GM10248 (cell line): Measurements from ENCODE around the gene CNTNAP2.

Source experiments
- CTCF ChIA-PET: fragments of 300-600 bp; sonication (Branson Sonifier 250); formaldehyde crosslinking; extraction: SDS; loops from one replicate; lab custom pipeline; 2021; ENCODE audit warnings: antibody characterized with exemption; lab: Yijun Ruan, JAX
- POLR2A ChIA-PET: fragments of 350-650 bp; sonication (Branson Sonifier 250); formaldehyde crosslinking; extraction: SDS; loops from one replicate; lab custom pipeline; 2020; ENCODE audit warnings: antibody characterized with exemption; lab: Yijun Ruan, JAX
- DNase-seq: peaks from one replicate; pipeline ENCODE4 v3.0.0; 2012; ENCODE audit errors: extremely low spot score
- TF ChIP-seq, protein P1 (sequence below): IDR thresholded peaks from 2 replicates; pipeline ENCODE4 v1.5.1; 2012; ENCODE audit warnings: mild to moderate bottlenecking, low read depth; ENCODE audit errors: extremely low read depth, missing control alignments, control extremely low read depth

CNTNAP2 gene

DNA sequence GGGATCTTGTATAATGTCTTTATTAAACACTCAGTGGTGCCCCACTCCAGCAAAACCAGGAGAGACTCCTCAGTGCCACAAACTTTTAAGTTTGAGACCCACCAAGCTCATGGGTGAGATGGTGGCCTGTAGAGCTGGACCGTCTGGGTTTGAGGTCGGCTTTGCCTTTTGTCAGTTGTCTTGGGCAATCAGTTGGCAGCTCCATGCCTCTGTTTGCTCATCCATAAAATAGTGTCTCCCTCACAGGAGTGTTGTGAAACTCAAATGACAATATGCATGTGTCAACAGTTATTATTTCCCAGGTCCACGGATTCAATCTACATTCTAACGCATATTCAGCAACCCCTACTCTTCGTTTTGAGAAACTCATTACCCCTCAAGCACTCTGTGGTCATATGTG lies 2106.1 kb downstream of the CNTNAP2 start:
- TF ChIP-seq, protein P1, sequence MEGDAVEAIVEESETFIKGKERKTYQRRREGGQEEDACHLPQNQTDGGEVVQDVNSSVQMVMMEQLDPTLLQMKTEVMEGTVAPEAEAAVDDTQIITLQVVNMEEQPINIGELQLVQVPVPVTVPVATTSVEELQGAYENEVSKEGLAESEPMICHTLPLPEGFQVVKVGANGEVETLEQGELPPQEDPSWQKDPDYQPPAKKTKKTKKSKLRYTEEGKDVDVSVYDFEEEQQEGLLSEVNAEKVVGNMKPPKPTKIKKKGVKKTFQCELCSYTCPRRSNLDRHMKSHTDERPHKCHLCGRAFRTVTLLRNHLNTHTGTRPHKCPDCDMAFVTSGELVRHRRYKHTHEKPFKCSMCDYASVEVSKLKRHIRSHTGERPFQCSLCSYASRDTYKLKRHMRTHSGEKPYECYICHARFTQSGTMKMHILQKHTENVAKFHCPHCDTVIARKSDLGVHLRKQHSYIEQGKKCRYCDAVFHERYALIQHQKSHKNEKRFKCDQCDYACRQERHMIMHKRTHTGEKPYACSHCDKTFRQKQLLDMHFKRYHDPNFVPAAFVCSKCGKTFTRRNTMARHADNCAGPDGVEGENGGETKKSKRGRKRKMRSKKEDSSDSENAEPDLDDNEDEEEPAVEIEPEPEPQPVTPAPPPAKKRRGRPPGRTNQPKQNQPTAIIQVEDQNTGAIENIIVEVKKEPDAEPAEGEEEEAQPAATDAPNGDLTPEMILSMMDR, result no peak
- CTCF ChIA-PET, result no interaction called here
- POLR2A ChIA-PET, result no interaction called here
- DNase-seq, result no peak

DNA sequence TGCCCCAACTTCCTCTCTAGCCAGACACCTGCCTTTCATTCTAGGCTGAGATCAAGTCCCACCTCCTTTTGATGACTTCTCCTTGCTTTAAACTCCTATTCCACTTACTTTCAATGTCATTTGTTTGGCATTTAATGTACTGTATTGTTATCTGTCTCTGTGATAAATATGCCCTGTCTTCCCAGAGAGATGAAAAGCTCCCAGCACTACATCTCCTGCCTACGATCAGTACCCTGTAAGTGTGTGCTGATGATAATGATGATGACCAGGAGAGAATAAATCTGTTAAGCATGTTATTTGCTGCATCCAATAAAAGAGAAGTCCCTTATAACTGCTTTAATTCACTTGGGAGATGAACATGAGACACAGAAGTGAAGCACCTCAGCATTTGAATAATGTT lies 2106.6 kb downstream of the CNTNAP2 start:
- ChIA-PET CTCF (no interaction called here), POLR2A (no interaction called here)
- DNase-seq, result no peak
- TF ChIP-seq, protein P1, result no peak

DNA sequence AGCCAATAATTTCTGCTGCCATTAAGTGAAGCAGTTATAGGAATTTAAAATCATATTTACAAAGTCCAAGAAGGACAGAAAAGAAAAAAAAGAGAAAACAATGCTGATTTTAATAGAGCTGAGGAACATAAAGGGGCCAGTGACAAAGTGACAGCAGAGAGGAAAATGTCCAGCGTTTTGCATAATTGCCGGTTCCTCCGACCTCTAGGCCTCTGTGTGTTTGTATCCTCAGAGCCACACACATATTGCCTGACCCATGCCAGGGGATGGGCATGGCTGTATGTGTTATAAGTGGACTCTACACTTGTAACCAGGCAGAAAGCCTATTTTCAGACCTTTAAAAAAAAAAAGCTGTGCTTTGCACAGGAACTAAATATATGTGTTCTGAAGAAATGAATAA lies 2107.1 kb downstream of the CNTNAP2 start:
- no peak for DNase-seq
- ChIA-PET CTCF (interaction anchor here (1.2 kb wide), 1 partner anchor 19 kb away, joined by 3 read pairs; no protein-coding TSS in a partner anchor), POLR2A (no interaction called here)
- TF ChIP-seq, protein P1, result no peak

DNA sequence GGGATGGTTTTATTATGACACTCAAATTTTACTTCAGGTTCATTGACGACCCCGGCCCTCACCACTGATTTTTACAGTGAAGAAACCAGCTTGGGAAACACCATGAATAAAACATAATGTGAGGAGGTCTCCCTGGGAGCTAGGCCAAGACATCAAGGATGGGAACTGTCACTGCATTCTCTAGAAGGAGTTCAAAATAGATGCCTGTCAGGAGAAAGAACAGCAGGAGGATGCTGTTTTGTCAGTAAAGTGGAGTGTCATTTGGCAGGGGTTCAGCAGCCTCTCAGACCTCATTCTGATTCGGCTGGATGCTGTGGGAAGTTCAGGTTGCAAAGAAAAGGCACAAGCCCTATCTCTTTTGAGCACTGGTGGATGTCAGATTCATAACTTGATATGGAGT lies 2113.7 kb downstream of the CNTNAP2 start:
- DNase-seq, result no peak
- TF ChIP-seq, protein P1, result no peak
- CTCF ChIA-PET, result interaction anchor here (1.2 to 1.8 kb wide), 2 partner anchors 12 to 33 kb away, joined by 3 to 11 read pairs; no protein-coding TSS in a partner anchor
- POLR2A ChIA-PET, result no interaction called here

DNA sequence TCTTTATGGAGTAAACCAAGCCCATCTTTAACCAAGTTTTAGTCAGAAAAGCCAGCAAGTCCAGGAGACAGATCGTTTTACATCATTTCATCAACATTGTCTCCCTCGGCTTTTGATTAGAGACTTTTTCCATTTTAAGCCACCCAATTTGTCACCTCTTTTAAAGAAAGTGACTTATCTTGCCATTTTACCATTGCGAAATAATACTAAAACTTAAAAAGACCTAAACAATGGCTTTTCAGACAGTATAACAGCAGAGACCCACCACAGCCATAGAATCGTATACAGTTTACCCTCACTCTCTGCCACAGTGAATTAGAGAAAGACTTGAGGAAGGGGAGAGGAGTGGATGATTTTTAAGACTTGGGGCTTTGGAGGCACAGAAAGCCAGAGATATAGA lies 2114.3 kb downstream of the CNTNAP2 start:
- ChIA-PET CTCF (interaction anchor here (1.8 kb wide), 1 partner anchor 11 kb away, joined by 11 read pairs; no protein-coding TSS in a partner anchor), POLR2A (no interaction called here)
- TF ChIP-seq, protein P1, result no peak
- no peak for DNase-seq

DNA sequence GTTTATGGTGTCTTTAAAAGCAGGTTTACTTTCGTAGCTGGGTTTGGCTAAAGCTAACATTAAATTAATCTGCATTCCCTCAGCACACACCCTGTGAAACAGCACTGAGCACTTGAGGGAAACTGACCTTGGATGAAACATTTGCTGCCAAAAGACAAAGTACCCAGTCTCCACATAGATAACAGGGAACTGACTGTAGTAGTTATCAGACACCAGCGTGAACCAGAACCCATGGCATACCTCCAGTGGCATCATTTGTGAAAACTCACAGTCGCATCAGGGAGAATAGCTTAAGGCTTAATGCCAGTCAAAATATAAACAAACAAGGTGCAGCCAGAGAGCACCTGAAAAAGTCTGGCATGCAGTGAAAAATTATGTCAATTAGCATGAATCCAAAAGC lies 2116.2 kb downstream of the CNTNAP2 start:
- ChIA-PET CTCF (interaction anchor here (1.4 to 1.8 kb wide), 3 partner anchors 9 to 30 kb away, joined by 3 to 4 read pairs (median 4); no protein-coding TSS in a partner anchor), POLR2A (no interaction called here)
- TF ChIP-seq, protein P1, result no peak
- DNase-seq, result no peak
